ENCODE results near the gene GLI3. TPM values are rescaled to one million over a fixed set of nuclear protein-coding genes. Genes with fewer than 3 reads are reported as not detected.
A peak's percentile ranks its signal among the peaks of the same experiment; 100 is the strongest.

GLI3 gene
- total RNA-seq, 4 donors from 2014 or later = 23.1 to 41.3 (median 24.6) TPM

- H3K27me3 ChIP-seq = no peaks in the 10 kb centered on the region
- no peak for DNase-seq (ENCODE audit: low spot score in 2 of 2)
- WGBS = 82% methylated on average over 2 of the region's 2 CpGs
- H3K4me3 ChIP-seq = no peak overlapping the region
- TF ChIP-seq EP300 (IDR thresholded peaks at IDR 0.05) = no peak
- TF ChIP-seq CTCF (IDR thresholded peaks at IDR 0.05) = no peak
- no peak for TF ChIP-seq POLR2AphosphoS5 (IDR thresholded peaks at IDR 0.05)
- TF ChIP-seq POLR2A (IDR thresholded peaks at IDR 0.05) = no peak
- H3K27ac ChIP-seq = no peak overlapping the region
- no peaks in the 10 kb centered on the region for H3K36me3 ChIP-seq
- peaks cover 56% of the 10 kb centered on the region for H3K4me1 ChIP-seq
- H3K9me3 ChIP-seq = no peaks in the 10 kb centered on the region
Measured at GRCh38 chr7:42222125-42222524, 14.9 kb downstream of the GLI3 start.

DNA sequence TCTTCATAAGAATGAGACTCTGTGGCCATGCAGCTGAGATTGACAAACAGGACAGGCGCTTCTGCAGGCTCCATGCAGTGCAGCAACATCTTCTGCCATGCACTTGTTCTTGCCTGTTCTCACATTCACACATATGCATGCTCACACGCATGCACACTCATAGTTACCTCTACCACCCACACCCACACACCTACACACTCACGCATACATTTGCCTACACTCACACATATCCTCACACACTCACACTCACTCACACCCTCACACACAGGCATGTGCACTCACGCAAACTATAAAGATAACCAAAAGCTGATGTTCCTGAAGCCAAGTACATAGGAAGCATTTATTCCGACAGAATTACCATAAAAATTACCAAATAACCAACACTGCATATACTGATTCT, 15.7 kb downstream of the GLI3 start:
- no peaks in the 10 kb centered on the region for H3K9me3 ChIP-seq
- H3K36me3 ChIP-seq = no peaks in the 10 kb centered on the region
- WGBS = 64% methylated on average over 5 of the region's 5 CpGs
- H3K4me3 ChIP-seq = no peak overlapping the region
- DNase-seq (ENCODE audit: low spot score in 2 of 2) = no peak
- H3K27me3 ChIP-seq = no peaks in the 10 kb centered on the region
- H3K27ac ChIP-seq = peak overlapping the region; percentile 76
- no peak for TF ChIP-seq POLR2A (IDR thresholded peaks at IDR 0.05)
- TF ChIP-seq POLR2AphosphoS5 (IDR thresholded peaks at IDR 0.05) = no peak
- TF ChIP-seq CTCF (IDR thresholded peaks at IDR 0.05) = no peak
- no peak for TF ChIP-seq EP300 (IDR thresholded peaks at IDR 0.05)
- peaks cover 54% of the 10 kb centered on the region for H3K4me1 ChIP-seq

GRCh38 chr7:42219447-42219846, 17.6 kb downstream of the GLI3 start:
- no peak for DNase-seq (ENCODE audit: low spot score in 2 of 2)
- Histone ChIP-seq H3K36me3 (no peaks in the 10 kb centered on the region), H3K4me1 (peaks cover 59% of the 10 kb centered on the region), H3K4me3 (peak overlapping the region; percentile 9), H3K27me3 (no peaks in the 10 kb centered on the region), H3K9me3 (no peaks in the 10 kb centered on the region), H3K27ac (peak overlapping the region; percentile 76)
- whole genome bisulfite sequencing = 28% methylated on average over 3 of the region's 3 CpGs
- peak in 2 of 3 donors; percentile 54 to 71 for TF ChIP-seq POLR2AphosphoS5 (IDR thresholded peaks at IDR 0.05)
- no peak for TF ChIP-seq EP300 (IDR thresholded peaks at IDR 0.05)

DNA sequence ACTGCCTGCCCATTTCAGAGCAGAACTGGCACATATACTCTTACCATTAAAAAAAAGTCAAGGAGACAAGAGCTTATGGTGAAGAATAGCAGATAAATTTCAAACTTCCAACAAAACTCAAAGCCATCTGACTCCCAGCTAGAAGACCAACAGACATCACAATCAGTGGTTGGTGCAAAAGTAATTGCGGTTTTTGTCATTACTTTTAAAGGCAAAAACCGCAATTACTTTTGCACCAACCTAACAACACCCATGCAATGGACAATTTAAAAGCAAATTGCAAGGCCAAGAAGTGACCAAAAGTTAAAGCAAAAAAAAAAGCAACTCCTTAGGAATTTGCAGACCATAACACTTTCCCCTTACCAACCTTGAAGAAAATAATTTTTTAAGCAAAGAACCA, 18.8 kb downstream of the GLI3 start:
- TF ChIP-seq CTCF (IDR thresholded peaks at IDR 0.05) (no peak), POLR2A (IDR thresholded peaks at IDR 0.05) (no peak), EP300 (IDR thresholded peaks at IDR 0.05) (no peak), POLR2AphosphoS5 (IDR thresholded peaks at IDR 0.05) (no peak)
- Histone ChIP-seq H3K27ac (peak overlapping the region; percentile 76), H3K4me3 (peak overlapping the region; percentile 6), H3K36me3 (no peaks in the 10 kb centered on the region), H3K4me1 (peaks cover 59% of the 10 kb centered on the region), H3K9me3 (no peaks in the 10 kb centered on the region), H3K27me3 (no peaks in the 10 kb centered on the region)
- 53% methylated on average over 2 of the region's 2 CpGs for WGBS
- DNase-seq (ENCODE audit: low spot score in 2 of 2) = no peak

- WGBS = 62% methylated on average over 5 of the region's 5 CpGs
- Histone ChIP-seq H3K4me3 (no peak overlapping the region), H3K9me3 (no peaks in the 10 kb centered on the region), H3K4me1 (peaks cover 55% of the 10 kb centered on the region), H3K36me3 (no peaks in the 10 kb centered on the region), H3K27me3 (no peaks in the 10 kb centered on the region), H3K27ac (peak overlapping the region; percentile 76)
- no peak for DNase-seq (ENCODE audit: low spot score in 2 of 2)
- TF ChIP-seq CTCF (IDR thresholded peaks at IDR 0.05) (no peak), POLR2AphosphoS5 (IDR thresholded peaks at IDR 0.05) (no peak), POLR2A (IDR thresholded peaks at IDR 0.05) (no peak), EP300 (IDR thresholded peaks at IDR 0.05) (no peak)
Measured at GRCh38 chr7:42217548-42217947, 19.5 kb downstream of the GLI3 start.

DNA sequence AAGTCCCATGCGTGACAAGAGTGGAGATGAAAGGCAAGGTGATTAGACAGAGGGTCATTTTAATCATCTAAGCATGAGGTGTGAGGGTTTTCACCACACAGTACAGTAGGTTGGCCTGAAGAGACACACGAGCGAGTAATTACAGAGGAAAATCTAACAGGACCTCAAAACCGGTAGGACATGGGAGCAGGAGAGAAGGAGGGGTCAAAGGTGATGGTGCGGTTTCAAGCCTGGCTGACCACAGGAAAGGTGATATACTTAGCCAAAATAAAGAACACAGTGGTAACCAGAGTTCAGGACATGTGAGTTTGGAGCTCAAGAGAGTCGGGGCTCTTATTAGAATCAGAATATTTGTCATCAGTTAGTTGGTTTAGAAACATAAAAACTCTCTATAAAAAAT, 20.0 kb downstream of the GLI3 start:
- peak overlapping the region; percentile 76 for H3K27ac ChIP-seq
- peaks cover 52% of the 10 kb centered on the region for H3K4me1 ChIP-seq
- H3K9me3 ChIP-seq = no peaks in the 10 kb centered on the region
- H3K27me3 ChIP-seq = no peaks in the 10 kb centered on the region
- H3K36me3 ChIP-seq = no peaks in the 10 kb centered on the region
- no peak for DNase-seq (ENCODE audit: low spot score in 2 of 2)
- no peak for TF ChIP-seq POLR2AphosphoS5 (IDR thresholded peaks at IDR 0.05)
- no peak for TF ChIP-seq CTCF (IDR thresholded peaks at IDR 0.05)
- no peak for TF ChIP-seq POLR2A (IDR thresholded peaks at IDR 0.05)
- no peak for TF ChIP-seq EP300 (IDR thresholded peaks at IDR 0.05)
- 73% methylated on average over 6 of the region's 6 CpGs for WGBS
- H3K4me3 ChIP-seq = no peak overlapping the region

Measured in suprapubic skin (tissue), 4 donors.